ACC112 (cell line): ENCODE results near the gene RNF213.

Source experiments
- H2AFZ ChIP-seq: fragments of 200-600 bp; sonication (generic); one replicate; pipeline ENCODE4 v1.6.0; 2017; ENCODE audit warnings: antibody characterized with exemption, low read length; ENCODE audit not compliant: unreplicated experiment
- H3K27ac ChIP-seq: fragments of 200-600 bp; sonication (generic); 2 replicates; pipeline ENCODE4 v1.5.1; 2014; ENCODE audit warnings: low read depth, mild to moderate bottlenecking, antibody characterized with exemption, low read length, moderate library complexity
- H3K27me3 ChIP-seq: fragments of 200-600 bp; sonication (generic); 2 replicates; pipeline ENCODE4 v1.6.1; 2014; ENCODE audit warnings: mild to moderate bottlenecking, antibody characterized with exemption, low read length, moderate library complexity, mixed read lengths; ENCODE audit not compliant: insufficient read depth
- H3K36me3 ChIP-seq: fragments of 200-600 bp; sonication (generic); 2 replicates; pipeline ENCODE4 v1.6.1; 2016; ENCODE audit warnings: mild to moderate bottlenecking, antibody characterized with exemption, low read length, moderate library complexity, mixed read lengths; ENCODE audit not compliant: insufficient read depth
- H3K4me1 ChIP-seq: fragments of 200-600 bp; sonication (generic); one replicate; pipeline ENCODE4 v1.6.1; 2016; ENCODE audit warnings: low read length, mixed read lengths; ENCODE audit not compliant: insufficient read depth, unreplicated experiment, control insufficient read depth
- H3K4me3 ChIP-seq: fragments of 200-600 bp; sonication (generic); 2 replicates; pipeline ENCODE4 v1.5.1; 2014; ENCODE audit warnings: mild to moderate bottlenecking, low read depth, low read length
- H3K79me2 ChIP-seq: fragments of 200-600 bp; sonication (generic); one replicate; pipeline ENCODE4 v1.6.0; 2016; ENCODE audit warnings: low read length; ENCODE audit not compliant: control insufficient read depth, unreplicated experiment, insufficient read depth

The RNF213 gene

GRCh38 chr17:80287038-80287437 is 26.4 kb downstream of the RNF213 start:
- Histone ChIP-seq H3K36me3 (peaks cover 31% of the 10 kb centered on the region), H3K4me1 (no peaks in the 10 kb centered on the region), H3K27ac (no peak overlapping the region)

GRCh38 chr17:80287806-80288567 is 27.3 kb downstream of the RNF213 start:
- H3K79me2 ChIP-seq: peaks cover 44% of the 10 kb centered on the region
- no peaks in the 10 kb centered on the region for H3K4me1 ChIP-seq
- H2AFZ ChIP-seq: no peak overlapping the region
- H3K4me3 ChIP-seq: no peak overlapping the region
- H3K27me3 ChIP-seq: no peaks in the 10 kb centered on the region
- H3K36me3 ChIP-seq: peaks cover 34% of the 10 kb centered on the region
- no peak overlapping the region for H3K27ac ChIP-seq

More at GRCh38 chr17:80287038-80287437, 26.4 kb downstream of the RNF213 start:
- Histone ChIP-seq H2AFZ (no peak overlapping the region), H3K4me3 (no peak overlapping the region), H3K79me2 (peaks cover 48% of the 10 kb centered on the region), H3K27me3 (no peaks in the 10 kb centered on the region)

- Histone ChIP-seq H3K27ac (no peak overlapping the region), H3K4me1 (no peaks in the 10 kb centered on the region), H3K36me3 (peaks cover 38% of the 10 kb centered on the region), H3K79me2 (peaks cover 34% of the 10 kb centered on the region), H3K4me3 (no peak overlapping the region), H3K27me3 (no peaks in the 10 kb centered on the region), H2AFZ (no peak overlapping the region)
These were observed 29.0 kb downstream of the RNF213 start for GRCh38 chr17:80289616-80290015.

- H3K79me2 ChIP-seq: peaks cover 30% of the 10 kb centered on the region
- no peaks in the 10 kb centered on the region for H3K4me1 ChIP-seq
- no peak overlapping the region for H3K27ac ChIP-seq
- H3K4me3 ChIP-seq: no peak overlapping the region
- no peak overlapping the region for H2AFZ ChIP-seq
- no peaks in the 10 kb centered on the region for H3K27me3 ChIP-seq
- peaks cover 39% of the 10 kb centered on the region for H3K36me3 ChIP-seq
These were observed 29.5 kb downstream of the RNF213 start for GRCh38 chr17:80290156-80290555.

GRCh38 chr17:80291260-80291659 is 30.6 kb downstream of the RNF213 start:
- H3K36me3 ChIP-seq: peaks cover 43% of the 10 kb centered on the region
- no peak overlapping the region for H3K27ac ChIP-seq

GRCh38 chr17:80291691-80292487 is 31.2 kb downstream of the RNF213 start:
- Histone ChIP-seq H3K36me3 (peaks cover 46% of the 10 kb centered on the region), H3K27ac (no peak overlapping the region), H2AFZ (no peak overlapping the region), H3K27me3 (no peaks in the 10 kb centered on the region), H3K79me2 (peaks cover 20% of the 10 kb centered on the region), H3K4me1 (no peaks in the 10 kb centered on the region), H3K4me3 (no peak overlapping the region)

More at GRCh38 chr17:80291260-80291659, 30.6 kb downstream of the RNF213 start:
- H2AFZ ChIP-seq: no peak overlapping the region
- H3K4me3 ChIP-seq: no peak overlapping the region
- no peaks in the 10 kb centered on the region for H3K4me1 ChIP-seq
- peaks cover 26% of the 10 kb centered on the region for H3K79me2 ChIP-seq
- H3K27me3 ChIP-seq: no peaks in the 10 kb centered on the region

- peaks cover 19% of the 10 kb centered on the region for H3K79me2 ChIP-seq
- no peaks in the 10 kb centered on the region for H3K27me3 ChIP-seq
- H3K36me3 ChIP-seq: peaks cover 46% of the 10 kb centered on the region
- H3K4me1 ChIP-seq: no peaks in the 10 kb centered on the region
- H3K4me3 ChIP-seq: no peak overlapping the region
- H3K27ac ChIP-seq: no peak overlapping the region
- no peak overlapping the region for H2AFZ ChIP-seq
These were observed 31.9 kb downstream of the RNF213 start for GRCh38 chr17:80292521-80292971.

- Histone ChIP-seq H3K4me3 (no peak overlapping the region), H3K4me1 (no peaks in the 10 kb centered on the region), H3K36me3 (peaks cover 46% of the 10 kb centered on the region), H3K27me3 (no peaks in the 10 kb centered on the region), H3K27ac (no peak overlapping the region), H2AFZ (no peak overlapping the region), H3K79me2 (peaks cover 24% of the 10 kb centered on the region)
These were observed 33.6 kb downstream of the RNF213 start for GRCh38 chr17:80294210-80294609.

GRCh38 chr17:80294653-80295052 is 34.0 kb downstream of the RNF213 start:
- peaks cover 26% of the 10 kb centered on the region for H3K79me2 ChIP-seq
- peaks cover 50% of the 10 kb centered on the region for H3K36me3 ChIP-seq
- H3K27me3 ChIP-seq: no peaks in the 10 kb centered on the region
- no peak overlapping the region for H3K4me3 ChIP-seq
- no peaks in the 10 kb centered on the region for H3K4me1 ChIP-seq
- no peak overlapping the region for H2AFZ ChIP-seq
- no peak overlapping the region for H3K27ac ChIP-seq

- H3K79me2 ChIP-seq: peaks cover 27% of the 10 kb centered on the region
- peaks cover 54% of the 10 kb centered on the region for H3K36me3 ChIP-seq
- no peaks in the 10 kb centered on the region for H3K27me3 ChIP-seq
- H2AFZ ChIP-seq: no peak overlapping the region
- no peaks in the 10 kb centered on the region for H3K4me1 ChIP-seq
- H3K27ac ChIP-seq: no peak overlapping the region
- H3K4me3 ChIP-seq: no peak overlapping the region
These were observed 34.5 kb downstream of the RNF213 start for GRCh38 chr17:80295146-80295545.
